Measurements from ENCODE around the gene TM9SF3.

- TF ChIP-seq CTCF (IDR thresholded peaks at IDR 0.05) (no peak), POLR2A (IDR thresholded peaks at IDR 0.05) (no peak)
Observed at GRCh38 chr10:96540240-96540639, 46.6 kb downstream of the TM9SF3 start.
